Measurements from ENCODE around the gene PARVG.

PARVG gene

GRCh38 chr22:44136112-44136511 is 44.6 kb upstream of the PARVG start:
- no peak for TF ChIP-seq CTCF (conservative IDR thresholded peaks at IDR 0.05; ENCODE audit: low read depth, low read length)
- DNase-seq (ENCODE audit: low read depth), result no peak
- H3K4me3 ChIP-seq (ENCODE audit: low read depth, low read length), result no peak overlapping the region

GRCh38 chr22:44136786-44137185 is 43.9 kb upstream of the PARVG start:
- DNase-seq (ENCODE audit: low read depth), result no peak
- no peak overlapping the region for H3K4me3 ChIP-seq (ENCODE audit: low read depth, low read length)
- no peak for TF ChIP-seq CTCF (conservative IDR thresholded peaks at IDR 0.05; ENCODE audit: low read depth, low read length)

- H3K4me3 ChIP-seq (ENCODE audit: low read depth, low read length), result no peak overlapping the region
- no peak for DNase-seq (ENCODE audit: low read depth)
- TF ChIP-seq CTCF (conservative IDR thresholded peaks at IDR 0.05; ENCODE audit: low read depth, low read length), result no peak
Measured at GRCh38 chr22:44137415-44137814, 43.3 kb upstream of the PARVG start.

GRCh38 chr22:44139773-44140172 is 41.0 kb upstream of the PARVG start:
- no peak for TF ChIP-seq CTCF (conservative IDR thresholded peaks at IDR 0.05; ENCODE audit: low read depth, low read length)
- no peak overlapping the region for H3K4me3 ChIP-seq (ENCODE audit: low read depth, low read length)
- DNase-seq (ENCODE audit: low read depth), result no peak

- TF ChIP-seq CTCF (conservative IDR thresholded peaks at IDR 0.05; ENCODE audit: low read depth, low read length), result no peak
- DNase-seq (ENCODE audit: low read depth), result no peak
- H3K4me3 ChIP-seq (ENCODE audit: low read depth, low read length), result no peak overlapping the region
Measured at GRCh38 chr22:44142421-44143104, 38.2 kb upstream of the PARVG start.

GRCh38 chr22:44143105-44143474 is 37.6 kb upstream of the PARVG start:
- DNase-seq (ENCODE audit: low read depth), result no peak
- TF ChIP-seq CTCF (conservative IDR thresholded peaks at IDR 0.05; ENCODE audit: low read depth, low read length), result no peak

GRCh38 chr22:44143579-44143978 is 37.1 kb upstream of the PARVG start:
- H3K4me3 ChIP-seq (ENCODE audit: low read depth, low read length), result no peak overlapping the region
- no peak for DNase-seq (ENCODE audit: low read depth)
- no peak for TF ChIP-seq CTCF (conservative IDR thresholded peaks at IDR 0.05; ENCODE audit: low read depth, low read length)

More at GRCh38 chr22:44143105-44143474, 37.6 kb upstream of the PARVG start:
- H3K4me3 ChIP-seq (ENCODE audit: low read depth, low read length), result no peak overlapping the region

All from choroid plexus epithelial cell (primary cell).